Right lobe of liver (tissue), 6 donors: ENCODE results near the gene RMDN2. TPM values are rescaled to one million over a fixed set of nuclear protein-coding genes. Genes with fewer than 3 reads are reported as not detected.
A peak's percentile ranks its signal among the peaks of the same experiment; 100 is the strongest.

Source experiments
- ATAC-seq, 4 donors: fragments of 200-7000 bp; cut with Tn5 transposase; one replicate each; pipeline ENCODE4 v1.9.1; 2020; ENCODE audit warnings: mild to moderate bottlenecking in 4 of 4, moderate library complexity in 4 of 4
- DNase-seq, 3 donors: peaks; one replicate each; pipeline ENCODE4 v3.0.0-alpha.2; 2020
- H3K27ac ChIP-seq, 3 donors: fragments of 200-600 bp; one replicate each; pipeline ENCODE4 v1.8.0; 2022
- H3K27me3 ChIP-seq, 2 donors: fragments of 200-600 bp; one replicate each; pipeline ENCODE4 v1.8.0; 2022
- H3K36me3 ChIP-seq, 4 donors: fragments of 200-600 bp; sonication (generic) in 1 of 4; one replicate each; pipeline versions ENCODE4 v1.5.1 to v1.8.0; 2017 to 2022; ENCODE audit warnings: control low read depth in 1 of 4
- H3K4me1 ChIP-seq, 4 donors: fragments of 200-600 bp; sonication (generic) in 1 of 4; one replicate each; pipeline versions ENCODE4 v1.5.1 to v1.8.0; 2017 to 2022; ENCODE audit warnings: control low read depth in 1 of 4
- H3K4me3 ChIP-seq, 3 donors: fragments of 200-600 bp; one replicate each; pipeline ENCODE4 v1.8.0; 2022
- H3K9me3 ChIP-seq, 4 donors: fragments of 200-600 bp; sonication (generic) in 1 of 4; one replicate each; pipeline versions ENCODE4 v1.5.1 to v1.8.0; 2017 to 2022; ENCODE audit warnings: control low read depth in 1 of 4
- CTCF ChIP-seq, 4 donors: fragments of 200-600 bp in 3 of 4; fragments of 450-650 bp in 1 of 4; IDR thresholded peaks; one replicate each; pipeline versions ENCODE4 v1.5.1 to v1.8.0; 2016 to 2022; ENCODE audit warnings: antibody characterized with exemption in 4 of 4, mild to moderate bottlenecking in 2 of 4
- POLR2A ChIP-seq: fragments of 450-650 bp; IDR thresholded peaks from one replicate; pipeline ENCODE4 v1.6.1; 2017; ENCODE audit warnings: antibody characterized with exemption, mild to moderate bottlenecking
- WGBS: methylation state at CpG from one replicate; pipeline ENCODE4 v1.1.6; 2018; ENCODE audit warnings: low coverage, low lambda C conversion rate; ENCODE audit not compliant: insufficient coverage; ENCODE audit errors: missing lambda C conversion rate; 5-methylcytosine and 5-hydroxymethylcytosine counted together
- intact Hi-C, 2 donors: fragments of 100-400 bp; cut with DNase I; formaldehyde crosslinking; loops; one replicate each; pipeline versions ENCODE4 v1.11.2 to v1.14.1; 2022
- total RNA-seq, 6 experiments: library from RNA; depleted of rRNA in 2 of 6; stranded (reverse); fragments of >200 nt in 2 of 6; fragmentation: NEBNext Ultra II Directional in 3 of 6; extraction: Animal tissue kit (Norgen Biotek cat#: 25700) in 3 of 6; gene quantifications; one replicate each; pipeline versions ENCODE4 v1.1.0 to v1.2.4, GENCODE V29; 2016 to 2023
- donor health status: DM: no; HTN: yes; CAD: no.
- donor health status: DM: no; HTN: no; CAD: no.
- donor health status: DM: no; HTN: no; CAD: no.
- donor health status: DM: no; HTN: yes; CAD: no.
- donor health status: DM: no; HTN: yes; CAD: no.

The RMDN2 gene
- total RNA-seq, 6 experiments from 2014 or later: 8.8 to 18.5 (median 15.7) TPM

GRCh38 chr2:37917281-37918228, 7.5 kb upstream of the RMDN2 start:
- TF ChIP-seq CTCF (IDR thresholded peaks at IDR 0.05) (no peak), POLR2A (no peak)
- H3K27ac ChIP-seq: no peak overlapping the region
- H3K36me3 ChIP-seq: no peaks in the 10 kb centered on the region
- intact Hi-C loops: no loop called here
- peaks cover 0 to 69% (median 22%) of the 10 kb centered on the region in 4 donors for H3K4me1 ChIP-seq
- no peaks in the 10 kb centered on the region for H3K9me3 ChIP-seq
- no peak overlapping the region for H3K4me3 ChIP-seq
- ATAC-seq: no peak
- WGBS: 95% methylated on average over 9 of the region's 9 CpGs
- H3K27me3 ChIP-seq: no peaks in the 10 kb centered on the region
- no peak for DNase-seq

GRCh38 chr2:37918742-37919186, 6.3 kb upstream of the RMDN2 start:
- Histone ChIP-seq H3K27me3 (no peaks in the 10 kb centered on the region), H3K36me3 (no peaks in the 10 kb centered on the region), H3K4me1 (peaks cover 0 to 77% (median 26%) of the 10 kb centered on the region in 4 donors), H3K27ac (peak overlapping the region; percentile 47 to 81 (median 57)), H3K9me3 (no peaks in the 10 kb centered on the region), H3K4me3 (no peak overlapping the region)
- no peak for DNase-seq
- ATAC-seq: peak; percentile 71 to 86 (median 72)
- intact Hi-C loops: no loop called here
- TF ChIP-seq POLR2A: no peak
- TF ChIP-seq CTCF (IDR thresholded peaks at IDR 0.05): no peak

GRCh38 chr2:37919631-37920032, 5.5 kb upstream of the RMDN2 start:
- peak in 2 of 3 donors; percentile 34 to 78 for DNase-seq
- WGBS: 13% methylated on average over 2 of the region's 2 CpGs
- H3K9me3 ChIP-seq: no peaks in the 10 kb centered on the region
- H3K4me1 ChIP-seq: peaks cover 0 to 80% (median 26%) of the 10 kb centered on the region in 4 donors
- peak; percentile 71 to 80 (median 77) for ATAC-seq
- peak; percentile 25 for TF ChIP-seq POLR2A
- TF ChIP-seq CTCF (IDR thresholded peaks at IDR 0.05): no peak
- H3K27me3 ChIP-seq: no peaks in the 10 kb centered on the region
- intact Hi-C loops: no loop called here
- H3K36me3 ChIP-seq: no peaks in the 10 kb centered on the region
- H3K4me3 ChIP-seq: no peak overlapping the region
- H3K27ac ChIP-seq: peak overlapping the region; percentile 47 to 81 (median 57)

- no peaks in the 10 kb centered on the region for H3K27me3 ChIP-seq
- 58% methylated on average over 5 of the region's 5 CpGs for WGBS
- ATAC-seq (no peak), DNase-seq (no peak)
- H3K4me3 ChIP-seq: no peak overlapping the region
- TF ChIP-seq CTCF (IDR thresholded peaks at IDR 0.05) (no peak), POLR2A (no peak)
- intact Hi-C loops: no loop called here
- peak overlapping the region in 2 of 3 donors; percentile 1 to 81 for H3K27ac ChIP-seq
- H3K36me3 ChIP-seq: no peaks in the 10 kb centered on the region
- peaks cover 0 to 77% (median 26%) of the 10 kb centered on the region in 4 donors for H3K4me1 ChIP-seq
- no peaks in the 10 kb centered on the region for H3K9me3 ChIP-seq
Measured at GRCh38 chr2:37920570-37920969, 4.5 kb upstream of the RMDN2 start.
